Esophagus squamous epithelium (tissue), 4 donors: ENCODE measurements around the gene GYS1.

Source experiments
- CTCF ChIP-seq, 6 experiments: fragments of 450-650 bp in 4 of 6; fragments of 200-600 bp in 2 of 6; sonication (generic) in 2 of 6; IDR thresholded peaks; one replicate each; pipeline ENCODE4 v1.5.1; 2016 to 2019; ENCODE audit warnings: antibody characterized with exemption in 6 of 6, mild to moderate bottlenecking in 4 of 6, moderate library complexity in 4 of 6
- POLR2A ChIP-seq, 4 donors: fragments of 450-650 bp; IDR thresholded peaks; one replicate each; pipeline ENCODE4 v1.6.1; 2017; ENCODE audit warnings: antibody characterized with exemption in 4 of 4, mild to moderate bottlenecking in 4 of 4, moderate library complexity in 3 of 4

- TF ChIP-seq POLR2A (IDR thresholded peaks at IDR 0.05), result no peak
- no peak for TF ChIP-seq CTCF (IDR thresholded peaks at IDR 0.05)
Observed at GRCh38 chr19:48955308-48955958, 37.7 kb downstream of the GYS1 start.
